Measurements from ENCODE around the gene TMEM63B. TPM values are rescaled to one million over a fixed set of nuclear protein-coding genes. Genes with fewer than 3 reads are reported as not detected.

Gene TMEM63B
- total and polyA plus RNA-seq, 2 experiments from 2014 or later: 51.7 to 52.4 TPM

DNA sequence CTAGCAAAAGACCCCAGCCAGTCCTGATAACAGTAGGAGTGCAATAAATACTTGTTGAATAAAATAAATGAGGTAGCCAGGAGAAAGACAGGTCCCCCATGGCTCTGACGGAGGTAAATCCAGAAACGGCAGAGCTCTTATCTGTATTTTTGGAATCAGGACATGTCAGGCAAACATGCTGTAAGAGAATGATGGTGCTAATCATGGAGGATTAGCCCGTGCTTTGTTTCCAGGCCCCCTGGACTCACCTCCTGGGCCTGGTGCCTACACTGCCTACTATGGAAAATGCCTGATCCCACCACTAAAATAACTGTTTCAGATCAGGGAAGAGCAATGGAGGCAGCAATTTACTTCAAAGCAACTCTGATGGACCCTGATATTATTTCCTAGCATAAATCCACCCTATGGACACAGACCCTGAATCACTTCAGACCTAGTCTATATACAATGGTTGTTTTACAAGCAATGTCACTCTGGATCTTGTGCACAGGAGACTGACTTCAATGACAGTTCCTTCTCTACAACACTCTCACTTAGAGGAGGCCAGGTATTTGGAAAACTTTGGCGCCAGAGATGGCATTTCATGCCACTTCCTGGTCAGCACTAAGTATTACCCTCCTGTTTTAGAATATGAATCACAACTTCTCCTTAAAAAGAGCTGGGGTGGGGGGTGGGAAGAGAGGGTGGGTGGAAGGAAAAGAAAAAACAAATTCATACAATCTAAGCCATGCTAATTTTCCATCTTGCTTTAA, 6.5 kb upstream of the TMEM63B start:
- TF ChIP-seq, protein P1, sequence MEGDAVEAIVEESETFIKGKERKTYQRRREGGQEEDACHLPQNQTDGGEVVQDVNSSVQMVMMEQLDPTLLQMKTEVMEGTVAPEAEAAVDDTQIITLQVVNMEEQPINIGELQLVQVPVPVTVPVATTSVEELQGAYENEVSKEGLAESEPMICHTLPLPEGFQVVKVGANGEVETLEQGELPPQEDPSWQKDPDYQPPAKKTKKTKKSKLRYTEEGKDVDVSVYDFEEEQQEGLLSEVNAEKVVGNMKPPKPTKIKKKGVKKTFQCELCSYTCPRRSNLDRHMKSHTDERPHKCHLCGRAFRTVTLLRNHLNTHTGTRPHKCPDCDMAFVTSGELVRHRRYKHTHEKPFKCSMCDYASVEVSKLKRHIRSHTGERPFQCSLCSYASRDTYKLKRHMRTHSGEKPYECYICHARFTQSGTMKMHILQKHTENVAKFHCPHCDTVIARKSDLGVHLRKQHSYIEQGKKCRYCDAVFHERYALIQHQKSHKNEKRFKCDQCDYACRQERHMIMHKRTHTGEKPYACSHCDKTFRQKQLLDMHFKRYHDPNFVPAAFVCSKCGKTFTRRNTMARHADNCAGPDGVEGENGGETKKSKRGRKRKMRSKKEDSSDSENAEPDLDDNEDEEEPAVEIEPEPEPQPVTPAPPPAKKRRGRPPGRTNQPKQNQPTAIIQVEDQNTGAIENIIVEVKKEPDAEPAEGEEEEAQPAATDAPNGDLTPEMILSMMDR (IDR thresholded peaks at IDR 0.05; ENCODE audit: low read depth, low read length): no peak
- DNase-seq (ENCODE audit: low read depth in 1 of 2, low spot score in 1 of 2): no peak
- Histone ChIP-seq H3K27me3 (no peaks in the 10 kb centered on the region), H3K4me3 (no peak overlapping the region), H3K27ac (peak overlapping the region; percentile 63), H3K9me3 (ENCODE audit: low read depth) (no peaks in the 10 kb centered on the region), H3K36me3 (no peaks in the 10 kb centered on the region), H3K4me1 (ENCODE audit: low read depth) (peaks cover 45% of the 10 kb centered on the region)

DNA sequence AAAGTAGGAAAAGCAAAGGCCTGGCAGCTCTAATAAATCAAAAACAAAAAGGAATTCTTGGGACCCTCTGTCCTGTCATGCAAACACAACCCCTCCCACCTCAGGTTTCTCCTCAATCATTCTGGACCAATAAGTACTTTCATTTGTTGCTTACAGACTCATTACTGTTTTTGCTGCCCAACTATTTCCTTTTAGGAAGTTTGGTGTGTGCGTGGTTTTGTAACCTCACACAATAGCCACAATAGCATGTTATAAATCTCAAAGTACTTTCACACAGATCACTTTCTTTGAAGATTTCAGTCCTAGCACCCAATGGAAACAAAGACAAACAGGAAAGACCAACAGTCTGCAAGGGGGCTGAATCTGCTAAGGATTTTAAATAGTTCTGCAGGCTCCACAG, 4.6 kb upstream of the TMEM63B start:
- no peak overlapping the region for H3K4me3 ChIP-seq
- no peaks in the 10 kb centered on the region for H3K9me3 ChIP-seq (ENCODE audit: low read depth)
- no peaks in the 10 kb centered on the region for H3K36me3 ChIP-seq
- no peaks in the 10 kb centered on the region for H3K27me3 ChIP-seq
- peak in 1 of 2 donors; percentile 49 for DNase-seq (ENCODE audit: low read depth in 1 of 2, low spot score in 1 of 2)
- H3K4me1 ChIP-seq (ENCODE audit: low read depth): peaks cover 48% of the 10 kb centered on the region
- TF ChIP-seq, protein P1 (IDR thresholded peaks at IDR 0.05; ENCODE audit: low read depth, low read length): no peak
- no peak overlapping the region for H3K27ac ChIP-seq

DNA sequence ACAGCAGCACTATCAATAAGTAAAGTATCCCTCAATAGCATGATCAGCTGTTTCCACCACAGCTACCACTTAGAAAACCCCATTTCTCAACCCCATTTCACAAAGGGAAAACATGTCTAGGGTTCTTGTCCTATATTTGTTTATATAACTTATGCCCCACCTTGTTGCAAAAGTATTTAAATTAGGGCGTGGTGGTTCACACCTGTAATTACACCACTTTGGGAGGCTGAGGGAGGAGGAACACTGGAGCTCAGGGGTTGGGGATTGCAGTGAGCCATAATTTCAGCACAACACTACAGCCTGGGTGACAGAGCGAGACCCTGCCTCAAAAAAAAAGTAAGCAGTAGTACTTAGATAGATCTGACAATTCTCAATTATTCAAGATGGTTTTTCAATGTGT, 3.8 kb upstream of the TMEM63B start:
- H3K4me3 ChIP-seq: no peak overlapping the region
- TF ChIP-seq, protein P1 (IDR thresholded peaks at IDR 0.05; ENCODE audit: low read depth, low read length): no peak
- H3K9me3 ChIP-seq (ENCODE audit: low read depth): no peaks in the 10 kb centered on the region
- peaks cover 51% of the 10 kb centered on the region for H3K4me1 ChIP-seq (ENCODE audit: low read depth)
- DNase-seq (ENCODE audit: low read depth in 1 of 2, low spot score in 1 of 2): no peak
- H3K27me3 ChIP-seq: no peaks in the 10 kb centered on the region
- no peaks in the 10 kb centered on the region for H3K36me3 ChIP-seq
- no peak overlapping the region for H3K27ac ChIP-seq

DNA sequence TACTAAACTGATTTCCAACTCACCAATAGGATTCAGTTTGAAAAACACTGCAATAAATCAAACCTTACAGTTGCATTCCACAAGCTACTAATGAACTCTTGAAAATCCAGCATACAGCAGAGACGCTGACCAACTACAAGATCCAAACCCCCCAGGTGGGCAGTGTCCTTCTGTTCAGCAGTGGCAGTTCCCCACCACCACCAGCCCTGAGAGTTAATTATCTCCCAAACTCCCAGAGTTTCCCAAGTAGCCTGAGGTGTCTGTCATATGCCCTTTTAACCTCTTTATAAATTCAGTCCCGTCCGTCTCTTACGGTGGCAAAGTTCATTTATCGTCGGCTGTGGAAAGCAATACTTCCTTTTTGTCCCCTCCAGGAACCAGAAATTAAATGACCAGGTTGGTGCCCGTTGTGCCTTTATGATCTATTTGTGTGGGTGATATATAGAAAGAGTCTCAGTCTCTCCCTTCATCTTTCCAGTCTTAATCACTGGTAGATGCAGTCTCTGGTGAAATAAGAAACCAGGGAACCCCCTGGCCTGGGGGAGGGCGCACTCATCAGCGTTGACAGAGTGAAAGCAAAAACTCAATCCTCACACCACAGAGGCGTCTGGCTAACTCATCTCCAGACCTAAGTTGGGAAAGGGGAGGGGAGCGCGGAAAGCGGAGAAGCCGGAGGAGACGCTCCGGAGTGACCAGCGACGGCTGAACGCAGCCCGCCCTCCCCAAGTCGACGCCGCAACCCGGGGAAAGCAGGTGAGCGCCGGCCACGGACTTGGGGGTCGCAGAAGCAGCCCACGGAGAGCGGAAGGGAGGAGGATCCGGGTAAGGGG, 819 bp upstream of the TMEM63B start:
- no peaks in the 10 kb centered on the region for H3K27me3 ChIP-seq
- TF ChIP-seq, protein P1 (IDR thresholded peaks at IDR 0.05; ENCODE audit: low read depth, low read length): no peak
- peaks cover 39% of the 10 kb centered on the region for H3K4me1 ChIP-seq (ENCODE audit: low read depth)
- DNase-seq (ENCODE audit: low read depth in 1 of 2, low spot score in 1 of 2): peak; percentile 77 to 82
- peak overlapping the region; percentile 82 for H3K4me3 ChIP-seq
- H3K36me3 ChIP-seq: no peaks in the 10 kb centered on the region
- H3K27ac ChIP-seq: peak overlapping the region; percentile 96
- no peaks in the 10 kb centered on the region for H3K9me3 ChIP-seq (ENCODE audit: low read depth)

DNA sequence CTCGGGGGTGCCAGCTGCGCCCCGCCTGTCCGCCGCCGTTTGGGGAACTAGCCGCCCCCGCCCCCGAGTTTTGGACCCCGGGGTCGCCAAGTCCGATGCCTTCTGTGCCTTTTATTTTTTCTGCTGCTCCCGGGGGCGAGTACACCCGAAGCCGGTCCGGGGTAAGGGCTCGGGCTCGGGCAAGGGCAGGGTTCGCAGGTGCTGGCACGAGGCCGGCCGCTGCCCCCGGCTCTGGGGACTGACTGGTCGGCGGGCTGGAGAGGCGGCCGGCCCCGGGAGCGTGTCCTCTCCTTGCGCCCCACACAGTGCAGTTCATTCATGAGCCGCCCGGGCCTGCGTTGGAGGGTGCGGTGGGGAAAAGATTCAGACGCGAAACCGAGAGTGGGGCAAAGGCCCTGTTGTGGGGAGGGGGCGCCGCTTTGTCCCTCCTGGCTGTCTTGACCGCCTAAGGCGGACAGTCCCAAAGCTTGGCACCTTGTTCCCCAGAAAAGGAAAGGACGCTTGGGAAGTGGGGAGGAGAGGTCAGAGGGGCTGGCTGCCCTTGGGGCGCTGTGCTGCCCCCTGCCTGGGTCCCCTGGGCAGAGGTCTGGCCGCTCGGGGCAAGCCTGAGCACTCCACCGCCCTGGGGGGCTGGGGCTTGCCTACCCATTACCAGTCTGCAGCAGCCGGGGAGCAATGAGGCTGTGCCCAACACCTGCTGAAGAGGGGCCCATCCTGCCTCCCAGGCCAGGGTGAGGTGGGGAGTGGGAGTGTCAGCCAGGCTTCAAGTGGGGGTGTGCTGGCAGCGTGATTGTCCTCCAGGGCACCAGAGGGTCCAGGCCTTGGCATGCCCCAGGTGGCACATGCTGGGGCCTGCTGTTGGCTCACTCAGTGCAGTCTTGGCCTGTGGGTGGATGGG, 915 bp downstream of the TMEM63B start:
- TF ChIP-seq, protein P1 (IDR thresholded peaks at IDR 0.05; ENCODE audit: low read depth, low read length): no peak
- H3K36me3 ChIP-seq: no peaks in the 10 kb centered on the region
- peak; percentile 44 to 60 for DNase-seq (ENCODE audit: low read depth in 1 of 2, low spot score in 1 of 2)
- H3K27me3 ChIP-seq: no peaks in the 10 kb centered on the region
- peak overlapping the region; percentile 82 for H3K4me3 ChIP-seq
- H3K27ac ChIP-seq: no peak overlapping the region
- H3K4me1 ChIP-seq (ENCODE audit: low read depth): peaks cover 34% of the 10 kb centered on the region
- no peaks in the 10 kb centered on the region for H3K9me3 ChIP-seq (ENCODE audit: low read depth)
